GM11168 (cell line): ENCODE data around the gene DLG5.

Experiments used
- in situ Hi-C: fragments of 300-500 bp; cut with MboI; formaldehyde crosslinking; loops from one replicate; pipeline ENCODE4 v1.12.0; 2022; ENCODE audit warnings: low sequenced_read_pairs; ENCODE audit not compliant: unreplicated experiment

The DLG5 gene

DNA sequence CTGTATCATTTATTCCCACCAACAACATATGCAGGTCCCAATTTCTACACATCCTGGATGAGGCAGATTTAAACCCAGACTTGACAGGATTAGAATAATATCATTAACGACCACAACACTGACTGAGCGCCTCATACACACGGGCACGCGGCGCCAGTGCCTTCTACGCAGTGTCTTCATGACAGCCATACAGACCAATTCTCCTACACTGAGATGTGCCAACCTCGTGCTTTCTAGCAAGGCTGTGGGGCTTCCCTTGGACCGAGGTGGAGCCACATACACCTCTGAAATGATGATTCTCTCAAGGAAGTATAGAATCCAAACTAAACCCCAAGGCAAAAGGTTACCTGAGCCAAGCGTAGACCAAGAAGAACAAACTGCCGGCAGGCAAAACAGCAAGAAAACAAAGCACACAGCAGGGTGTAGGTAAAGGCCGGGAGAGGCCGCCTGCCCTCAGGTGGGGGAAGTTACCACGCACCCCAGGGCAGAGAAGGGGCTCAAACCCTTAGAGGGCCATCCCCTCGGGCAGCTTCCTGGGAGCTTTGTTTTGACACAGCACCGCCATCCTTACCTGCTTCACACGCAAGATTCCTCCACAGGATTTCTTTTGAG lies 75.8 kb downstream of the DLG5 start:
- in situ Hi-C loops: no loop called here

GRCh38 chr10:77849039-77849664 lies 77.4 kb downstream of the DLG5 start:
- in situ Hi-C loops: no loop called here

GRCh38 chr10:77846718-77847311 lies 79.7 kb downstream of the DLG5 start:
- in situ Hi-C loops: no loop called here

DNA sequence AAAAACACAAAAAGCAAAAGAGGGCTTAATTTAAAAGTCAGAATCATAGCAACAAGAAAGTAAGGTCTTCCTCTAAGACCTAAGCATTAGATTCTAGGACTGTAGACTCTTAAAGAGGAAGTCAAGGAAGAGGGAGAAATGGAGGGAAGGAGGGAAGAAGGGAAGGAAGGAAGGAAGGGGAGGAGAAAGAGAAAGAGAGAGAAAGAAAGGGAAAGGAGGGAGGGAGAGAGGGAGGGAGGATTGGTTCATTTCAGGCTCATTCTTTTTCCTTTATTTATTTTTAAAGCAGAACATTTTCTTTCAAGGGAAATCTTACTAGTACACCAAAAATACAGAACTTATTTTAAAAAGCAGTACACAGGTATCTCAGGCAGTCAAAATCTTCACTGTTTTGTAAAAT lies 81.1 kb downstream of the DLG5 start:
- in situ Hi-C loops: no loop called here

DNA sequence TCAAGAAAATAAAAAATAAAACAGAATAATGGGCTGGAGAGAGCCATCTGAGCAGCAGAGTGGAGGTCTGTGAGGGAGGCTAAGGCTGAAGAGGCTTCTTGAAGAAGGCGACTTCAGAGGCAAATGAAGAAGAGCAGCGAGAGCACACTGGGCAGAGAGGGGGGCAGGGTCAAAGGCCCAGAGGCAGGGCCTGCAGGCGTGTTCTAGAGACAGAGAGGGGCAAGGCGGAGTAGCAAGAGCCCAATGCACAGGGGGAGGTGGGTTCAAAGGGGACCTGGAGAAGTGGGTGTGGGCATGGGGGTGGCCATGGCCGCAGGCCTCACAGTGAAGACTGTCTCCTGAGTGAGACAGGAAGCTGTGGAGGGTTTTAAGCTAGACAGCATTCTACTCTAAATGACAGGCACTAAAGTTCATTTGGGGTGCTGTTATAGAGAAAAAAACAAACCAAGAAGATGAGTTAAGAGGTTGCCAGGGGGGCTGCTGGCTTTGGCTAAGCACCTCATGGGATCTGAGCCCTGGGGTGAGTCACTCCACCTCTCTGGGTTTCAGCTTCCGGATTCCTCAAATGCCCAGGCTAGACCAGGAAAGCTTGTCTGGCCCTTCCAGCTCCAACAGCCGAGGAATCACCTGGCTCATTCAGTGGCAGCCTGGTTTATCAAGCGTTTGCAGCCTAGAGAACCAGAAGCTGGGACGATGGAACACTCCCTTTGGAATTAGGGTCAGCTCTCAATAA lies 81.7 kb downstream of the DLG5 start:
- in situ Hi-C loops: no loop called here

DNA sequence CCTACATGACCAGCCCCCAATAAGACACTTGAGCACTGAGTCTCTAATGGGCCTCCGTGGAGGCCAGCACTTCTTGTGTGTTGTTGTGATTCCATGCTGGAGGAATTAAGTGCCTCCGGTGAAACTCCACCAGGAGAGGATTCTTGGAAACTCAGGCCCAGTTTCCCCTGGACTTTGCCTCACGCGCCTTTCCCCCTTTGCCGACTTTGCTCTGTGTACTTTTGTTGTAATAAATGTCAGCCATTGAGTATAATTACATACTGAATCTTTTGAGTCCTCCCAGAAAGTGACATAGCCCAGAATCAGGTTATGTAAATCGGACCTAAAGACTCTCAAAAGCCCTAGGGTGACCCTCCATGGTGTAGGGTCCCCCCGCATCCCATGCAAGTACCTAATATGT lies 82.4 kb downstream of the DLG5 start:
- in situ Hi-C loops: no loop called here

- in situ Hi-C loops: no loop called here
Observed at GRCh38 chr10:77843264-77843663, 83.3 kb downstream of the DLG5 start.

DNA sequence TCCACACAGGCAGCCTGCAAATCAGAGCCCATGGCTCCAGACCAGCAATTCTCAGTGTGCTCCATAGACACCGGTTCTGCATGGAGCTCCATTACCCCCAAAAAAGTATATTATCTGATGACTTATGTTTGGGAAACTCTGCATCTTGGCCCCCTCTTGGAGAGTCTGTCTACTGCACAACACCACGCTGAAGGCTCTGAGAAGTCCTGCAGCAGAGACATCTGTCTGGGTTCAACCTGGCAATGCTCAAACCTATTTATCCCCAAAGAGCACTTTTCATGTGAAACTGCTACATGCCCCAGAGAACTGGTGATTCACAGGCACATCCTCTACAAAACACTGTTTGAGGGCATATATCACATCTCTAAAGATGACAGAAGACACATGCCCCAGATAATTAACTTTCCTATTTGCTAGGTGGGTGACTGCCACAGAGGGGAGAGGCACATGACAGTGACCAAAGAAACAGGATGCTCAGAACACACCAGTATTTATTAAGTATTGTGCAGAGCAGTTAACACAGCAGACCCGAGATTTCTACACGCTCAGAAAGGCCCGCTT lies 83.8 kb downstream of the DLG5 start:
- in situ Hi-C loops: no loop called here

- in situ Hi-C loops: no loop called here
Observed at GRCh38 chr10:77841711-77842375, 84.7 kb downstream of the DLG5 start.

DNA sequence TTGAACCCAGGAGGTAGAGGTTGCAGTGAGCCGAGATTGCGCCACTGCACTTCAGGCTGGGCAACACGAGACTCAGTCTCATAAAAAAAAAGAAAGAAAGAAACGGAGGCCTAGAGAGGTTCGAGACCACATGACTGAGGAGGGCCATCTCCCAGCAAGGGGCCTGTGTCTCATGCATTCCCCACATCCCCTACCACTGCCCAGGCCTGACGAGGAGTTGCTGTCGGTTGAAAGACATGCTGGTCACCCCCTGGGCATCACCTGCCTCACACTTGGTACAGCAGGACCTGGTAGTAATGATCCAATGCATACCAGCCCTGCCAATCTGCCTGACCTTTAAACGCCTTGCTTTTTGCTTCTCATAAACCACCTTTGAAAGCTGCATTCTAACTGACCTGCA lies 85.9 kb downstream of the DLG5 start:
- in situ Hi-C loops: no loop called here

DNA sequence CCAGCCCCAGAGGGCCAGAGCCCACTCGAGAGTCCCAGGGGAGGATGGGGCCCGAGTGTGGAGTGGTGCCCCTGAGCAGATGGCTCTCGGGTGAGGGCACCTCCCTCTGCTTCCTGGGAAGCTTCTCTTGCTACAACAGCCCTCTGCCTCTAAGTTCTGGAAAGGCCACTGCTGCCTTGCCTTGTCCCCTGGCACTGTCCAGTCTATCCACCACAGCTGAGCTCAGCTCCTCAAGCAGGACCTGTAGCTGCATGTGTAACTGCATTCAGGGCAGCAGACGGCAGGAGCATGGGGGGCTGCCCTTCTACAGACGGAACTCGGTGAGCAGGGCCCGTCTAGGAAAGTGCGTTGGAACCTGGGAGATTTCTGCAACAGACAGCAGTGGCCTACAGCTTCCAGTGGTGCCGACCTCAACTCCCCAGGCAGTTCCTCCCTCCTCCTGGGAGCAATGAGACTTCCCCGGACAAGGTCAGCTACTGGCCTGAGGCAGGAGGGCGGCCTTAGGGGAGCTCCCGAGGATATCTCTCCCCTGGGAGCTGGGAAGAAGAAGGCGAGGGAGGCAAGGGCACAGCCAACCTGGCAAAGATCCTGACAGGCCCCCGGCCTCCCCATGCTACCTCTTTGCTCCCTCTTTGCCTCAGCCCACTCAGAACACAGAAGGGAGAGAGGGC lies 88.5 kb downstream of the DLG5 start:
- in situ Hi-C loops: loop anchor here (5.0 kb wide), 1 partner anchor 121 kb away; no protein-coding TSS in a partner anchor

DNA sequence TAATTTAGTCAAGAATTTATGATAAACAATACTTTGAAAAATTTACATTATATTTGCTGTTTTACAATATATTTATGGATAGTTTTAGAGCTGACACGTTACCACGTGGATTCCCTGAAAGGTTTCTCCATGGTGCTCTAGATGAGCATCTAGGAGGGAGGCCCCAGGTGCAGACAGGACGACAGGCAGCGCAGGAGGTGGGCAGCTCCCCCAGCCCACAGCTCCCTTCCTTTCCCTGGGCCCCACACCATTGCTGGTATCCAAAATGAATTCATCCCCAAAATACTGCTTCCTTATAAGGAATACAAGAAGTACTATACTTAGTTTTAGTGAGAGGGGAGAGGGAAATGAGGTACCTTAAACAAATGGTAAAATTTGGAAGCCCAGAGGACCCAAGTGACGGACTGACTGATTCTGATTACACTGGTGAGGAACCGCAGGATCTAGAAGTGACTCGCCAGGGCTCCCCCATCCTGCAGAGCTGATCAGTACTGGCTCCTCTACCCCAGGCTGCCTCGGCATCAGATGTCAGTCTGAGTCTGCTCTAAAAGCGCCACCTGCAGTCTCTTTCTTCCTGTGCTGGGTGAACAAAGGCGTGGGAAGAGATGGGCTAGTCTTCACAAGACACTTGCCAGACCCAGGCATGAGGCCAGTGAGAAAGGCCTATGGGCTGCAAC lies 89.2 kb downstream of the DLG5 start:
- in situ Hi-C loops: loop anchor here (5.0 kb wide), 1 partner anchor 120 kb away; no protein-coding TSS in a partner anchor

- in situ Hi-C loops: loop anchor here (5.0 kb wide), 1 partner anchor 119 kb away; no protein-coding TSS in a partner anchor
Observed at GRCh38 chr10:77836299-77836820, 90.2 kb downstream of the DLG5 start.

DNA sequence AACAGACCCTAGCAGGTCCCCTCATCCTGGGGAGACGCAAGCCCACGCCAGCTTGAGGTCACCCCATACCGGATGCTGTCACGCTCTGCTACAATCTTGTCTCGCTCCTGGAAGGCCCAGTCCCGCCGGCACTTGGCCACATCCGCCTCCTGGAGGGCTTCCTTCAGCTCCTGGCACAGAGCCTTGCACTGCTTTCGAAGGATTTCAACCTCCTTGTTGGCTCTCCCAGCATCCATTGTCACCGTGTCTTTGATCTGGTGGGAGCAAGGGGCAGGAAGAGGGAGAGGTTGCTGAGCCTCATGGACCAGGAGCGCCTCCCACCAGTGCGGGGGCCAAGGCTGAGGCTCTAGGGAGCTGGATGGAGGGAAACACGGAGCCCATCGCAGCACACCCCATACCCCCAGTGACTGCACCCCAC lies 90.9 kb downstream of the DLG5 start:
- in situ Hi-C loops: loop anchor here (5.0 kb wide), 1 partner anchor 118 kb away; no protein-coding TSS in a partner anchor

DNA sequence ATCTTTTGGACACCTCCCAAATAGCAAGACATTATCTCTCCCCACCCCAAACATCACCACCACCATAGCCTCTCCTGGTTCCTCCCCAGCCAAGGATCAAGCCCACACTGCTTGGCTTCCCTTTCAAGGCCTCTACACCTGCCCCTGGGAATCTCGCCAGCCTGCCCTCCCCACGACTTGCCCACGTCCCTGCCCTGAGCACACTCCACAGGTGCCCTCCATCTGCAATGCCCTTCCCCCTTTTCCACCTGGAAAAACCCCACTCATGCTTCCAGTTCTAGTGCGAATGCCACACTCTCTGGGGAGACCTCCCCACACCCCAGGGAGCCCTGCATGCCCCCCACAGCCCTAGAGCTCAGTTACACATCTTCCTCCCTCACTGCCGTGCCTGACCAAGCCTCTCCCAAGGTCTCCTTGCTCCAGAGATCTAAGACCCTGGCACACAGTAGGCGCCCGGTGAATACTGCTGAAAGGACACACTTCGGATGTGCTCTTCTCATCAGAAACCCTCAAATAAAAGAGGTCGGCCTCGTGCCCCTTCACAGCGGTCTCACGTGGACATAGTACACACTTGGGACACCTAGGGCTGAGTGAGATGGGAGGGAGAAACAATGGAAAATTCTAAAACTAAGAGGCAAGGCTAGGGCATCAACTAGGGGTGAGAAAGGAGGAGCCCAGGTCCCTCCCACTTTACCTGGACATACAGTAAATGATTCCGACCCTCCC lies 91.4 kb downstream of the DLG5 start:
- in situ Hi-C loops: loop anchor here (5.0 kb wide), 1 partner anchor 118 kb away; no protein-coding TSS in a partner anchor

DNA sequence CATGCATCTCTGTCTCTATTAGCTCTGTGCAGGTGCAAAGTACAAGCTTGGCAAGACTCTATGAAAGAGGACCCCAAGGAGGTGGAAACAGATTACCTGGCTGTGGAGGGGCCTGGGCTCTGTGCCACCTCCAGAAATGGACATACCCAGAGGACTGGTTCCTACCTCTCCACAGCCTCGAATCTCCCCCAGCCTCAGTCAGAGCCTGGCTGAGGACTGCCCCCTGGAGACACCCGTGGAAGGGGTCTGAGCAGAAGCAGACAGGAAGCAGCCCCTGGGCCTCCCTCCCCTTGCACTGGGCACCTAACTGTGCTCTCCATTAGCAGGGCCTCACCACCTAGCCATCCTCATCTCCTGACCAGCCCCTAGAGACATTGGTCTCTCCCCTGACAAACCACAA lies 92.0 kb downstream of the DLG5 start:
- in situ Hi-C loops: no loop called here

DNA sequence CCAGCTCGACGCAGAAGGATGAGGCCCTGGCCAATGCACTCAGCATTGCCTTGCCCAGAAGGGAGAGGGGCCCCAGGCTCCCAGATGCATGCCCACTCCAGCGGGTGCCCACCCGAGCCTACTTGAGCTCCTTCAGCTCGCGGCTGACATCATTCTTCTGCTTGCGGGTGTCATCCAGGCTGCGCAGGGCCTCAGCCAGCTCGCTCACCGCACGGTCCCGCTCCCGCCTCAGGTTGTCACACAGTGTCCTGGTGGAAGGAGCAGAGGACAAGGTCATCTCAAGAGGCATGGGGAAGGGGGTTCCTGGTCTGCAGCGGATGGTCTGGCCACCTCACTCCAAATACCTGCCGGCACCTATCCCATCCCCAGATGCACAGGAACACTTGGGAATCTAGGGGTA lies 92.8 kb downstream of the DLG5 start:
- in situ Hi-C loops: no loop called here

- in situ Hi-C loops: no loop called here
Observed at GRCh38 chr10:77833225-77833624, 93.3 kb downstream of the DLG5 start.
